Large intestine (tissue), 12 donors: ENCODE data around the gene AGAP4. TPM values are rescaled to one million over a fixed set of nuclear protein-coding genes. Genes with fewer than 3 reads are reported as not detected.
"Not testable (repeated sequence)": the region's sequence is repeated elsewhere in the genome, so short reads cannot be mapped to it uniquely, and the experiment has no call there.

ENCODE experiments used
- DNase-seq, 2 donors: peaks; one replicate each; pipeline versions ENCODE4 v3.0.0 to v3.0.0-alpha.2; 2013
- H3K27ac ChIP-seq: one replicate; pipeline ENCODE4 v1.5.1; 2013; ENCODE audit warnings: low read length
- H3K27me3 ChIP-seq: 2 replicates; pipeline ENCODE4 v1.6.1; 2013; ENCODE audit warnings: low read length; ENCODE audit not compliant: control insufficient read depth, insufficient read depth
- H3K36me3 ChIP-seq: 2 replicates; pipeline ENCODE4 v1.6.1; 2013; ENCODE audit warnings: low read length; ENCODE audit not compliant: control insufficient read depth, insufficient read depth
- H3K4me1 ChIP-seq: one replicate; pipeline ENCODE4 v1.6.1; 2013; ENCODE audit warnings: low read length; ENCODE audit not compliant: control insufficient read depth, insufficient read depth
- H3K4me3 ChIP-seq: one replicate; pipeline ENCODE4 v1.5.1; 2013; ENCODE audit warnings: low read length
- H3K9me3 ChIP-seq: one replicate; pipeline ENCODE4 v1.6.1; 2013; ENCODE audit warnings: mild to moderate bottlenecking, low read depth, low read length, moderate library complexity; ENCODE audit not compliant: control insufficient read depth
- WGBS: methylation state at CpG from one replicate; pipeline ENCODE4 v1.1.5; 2013; ENCODE audit warnings: low lambda C conversion rate; ENCODE audit not compliant: insufficient coverage; 5-methylcytosine and 5-hydroxymethylcytosine counted together
- long read RNA-seq, 11 donors: transcript quantifications; one replicate each; lab custom pipeline, GENCODE V29; 2026
- polyA plus RNA-seq: library from polyadenylated mRNA; unstranded; fragments of 120-200 nt; gene quantifications from one replicate; pipeline ENCODE4 v1.2.1, GENCODE V29; 2013

AGAP4 gene
- polyA plus RNA-seq = 38.1 TPM
- long read RNA-seq, donor 1 = 0 reads
- long read RNA-seq, donor 2 = 0 reads
- long read RNA-seq, donor 3 = 0 reads
- long read RNA-seq, donor 4 = 0 reads
- long read RNA-seq, donor 5 = 0 reads
- long read RNA-seq, donor 6 = 0 reads
- long read RNA-seq, donor 7 = 0 reads
- long read RNA-seq, donor 8, partial matches to known transcripts = 5 of 5 reads
- long read RNA-seq, donor 8, other reads (novel, unspliced or antisense) = 0 of 5 reads
- long read RNA-seq, donor 9 = 0 reads
- long read RNA-seq, donor 10, partial matches to known transcripts = 16 of 61 reads
- long read RNA-seq, donor 10, other reads (novel, unspliced or antisense) = 45 of 61 reads
- long read RNA-seq, donor 11 = 0 reads

DNA sequence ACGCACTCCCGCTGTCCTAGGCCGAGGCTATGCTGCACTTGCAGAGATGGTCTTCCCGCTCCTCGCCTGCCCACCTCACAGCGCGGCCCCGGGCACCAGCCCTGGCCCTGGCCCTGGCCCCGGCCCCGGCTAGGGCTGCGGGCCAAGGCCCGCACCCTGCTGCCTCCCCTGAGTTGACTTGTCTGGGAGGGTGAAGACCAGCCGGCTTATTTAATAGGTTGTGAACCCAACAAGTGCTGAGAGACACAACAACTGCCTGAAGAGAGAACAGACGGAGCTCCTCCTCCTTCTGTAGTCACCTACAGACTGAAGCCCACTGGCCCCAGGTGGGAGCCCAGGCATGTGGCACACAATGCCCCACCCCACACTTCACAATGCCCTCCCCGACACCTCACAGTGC, at the start of gene AGAP4:
TSS of gene AGAP4 (minus strand) at position 101 of the 400 bp plus-strand sequence. CDS start 153 bp downstream, outside the sequence.
- not testable (repeated sequence) for H3K4me1 ChIP-seq, H3K36me3 ChIP-seq, H3K9me3 ChIP-seq, H3K27ac ChIP-seq, H3K27me3 ChIP-seq, DNase-seq, H3K4me3 ChIP-seq
- no CpG with 5 or more reads among the region's 15 CpGs for WGBS

GRCh38 chr10:45890721-45891120, 43.4 kb upstream of the AGAP4 start:
- no CpG with 5 or more reads among the region's 4 CpGs for WGBS
- not testable (repeated sequence) for H3K27ac ChIP-seq, H3K36me3 ChIP-seq

GRCh38 chr10:45889539-45890230, 42.4 kb upstream of the AGAP4 start:
- H3K36me3 ChIP-seq, H3K4me1 ChIP-seq, H3K4me3 ChIP-seq, H3K27me3 ChIP-seq, H3K9me3 ChIP-seq, H3K27ac ChIP-seq, DNase-seq: not testable (repeated sequence)
- WGBS = no CpG with 5 or more reads among the region's 1 CpG

More at GRCh38 chr10:45890721-45891120, 43.4 kb upstream of the AGAP4 start:
- H3K4me3 ChIP-seq, DNase-seq, H3K27me3 ChIP-seq, H3K4me1 ChIP-seq, H3K9me3 ChIP-seq: not testable (repeated sequence)

GRCh38 chr10:45882880-45883279, 35.6 kb upstream of the AGAP4 start:
- H3K9me3 ChIP-seq, H3K27me3 ChIP-seq, DNase-seq, H3K4me3 ChIP-seq, H3K27ac ChIP-seq, H3K36me3 ChIP-seq, H3K4me1 ChIP-seq: not testable (repeated sequence)
- WGBS = no CpG with 5 or more reads among the region's 2 CpGs

DNA sequence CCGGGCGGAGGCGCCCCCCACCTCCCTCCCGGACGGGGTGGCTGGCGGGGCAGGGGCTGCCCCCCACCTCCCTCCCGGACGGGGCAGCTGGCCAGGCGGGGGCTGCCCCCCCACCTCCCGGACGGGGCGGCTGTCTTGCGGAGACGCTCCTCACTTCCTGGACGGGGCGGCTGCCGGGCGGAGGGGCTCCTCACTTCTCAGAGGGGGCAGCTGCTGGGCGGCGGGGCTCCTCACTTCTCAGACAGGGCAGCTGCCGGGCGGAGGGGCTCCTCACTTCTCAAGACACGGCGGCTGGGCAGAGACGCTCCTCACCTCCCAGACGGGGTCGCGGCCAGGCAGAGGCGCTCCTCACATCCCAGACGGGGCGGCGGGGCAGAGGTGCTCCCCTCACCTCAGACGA, 18.1 kb upstream of the AGAP4 start:
- H3K27ac ChIP-seq, H3K4me1 ChIP-seq, H3K36me3 ChIP-seq, H3K4me3 ChIP-seq, H3K27me3 ChIP-seq, H3K9me3 ChIP-seq, DNase-seq: not testable (repeated sequence)
- no CpG with 5 or more reads among the region's 33 CpGs for WGBS

- not testable (repeated sequence) for H3K4me1 ChIP-seq, DNase-seq, H3K36me3 ChIP-seq, H3K9me3 ChIP-seq, H3K4me3 ChIP-seq, H3K27ac ChIP-seq, H3K27me3 ChIP-seq
- WGBS = no CpG with 5 or more reads among the region's 3 CpGs
These were observed 17.0 kb upstream of the AGAP4 start for GRCh38 chr10:45864264-45864663.

- no CpG with 5 or more reads among the region's 2 CpGs for WGBS
- H3K4me1 ChIP-seq, DNase-seq, H3K9me3 ChIP-seq, H3K27ac ChIP-seq, H3K36me3 ChIP-seq, H3K4me3 ChIP-seq, H3K27me3 ChIP-seq: not testable (repeated sequence)
These were observed 16.3 kb upstream of the AGAP4 start for GRCh38 chr10:45863632-45864031.

DNA sequence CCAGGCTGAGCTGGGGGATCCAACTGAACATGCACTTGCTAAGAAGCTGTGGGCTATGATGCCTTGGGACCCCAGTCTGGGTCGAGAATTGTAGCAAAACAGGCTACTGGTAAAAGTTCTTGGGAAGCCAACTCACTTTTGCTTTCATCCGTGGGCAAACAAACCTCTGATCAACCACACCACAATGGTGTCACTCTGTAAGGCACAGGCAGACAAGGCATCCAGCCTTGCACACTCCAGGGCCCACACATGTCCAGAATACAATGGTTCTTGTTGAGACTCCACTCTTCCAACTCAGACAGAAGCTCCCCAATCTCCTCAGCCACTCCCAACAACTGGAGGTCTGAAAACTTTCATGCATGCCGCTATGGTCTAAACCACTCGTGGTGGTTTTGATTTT, 10.6 kb upstream of the AGAP4 start:
- H3K36me3 ChIP-seq, H3K4me3 ChIP-seq, H3K27ac ChIP-seq, H3K9me3 ChIP-seq, H3K27me3 ChIP-seq, DNase-seq, H3K4me1 ChIP-seq: not testable (repeated sequence)
- WGBS = no CpG with 5 or more reads among the region's 4 CpGs

DNA sequence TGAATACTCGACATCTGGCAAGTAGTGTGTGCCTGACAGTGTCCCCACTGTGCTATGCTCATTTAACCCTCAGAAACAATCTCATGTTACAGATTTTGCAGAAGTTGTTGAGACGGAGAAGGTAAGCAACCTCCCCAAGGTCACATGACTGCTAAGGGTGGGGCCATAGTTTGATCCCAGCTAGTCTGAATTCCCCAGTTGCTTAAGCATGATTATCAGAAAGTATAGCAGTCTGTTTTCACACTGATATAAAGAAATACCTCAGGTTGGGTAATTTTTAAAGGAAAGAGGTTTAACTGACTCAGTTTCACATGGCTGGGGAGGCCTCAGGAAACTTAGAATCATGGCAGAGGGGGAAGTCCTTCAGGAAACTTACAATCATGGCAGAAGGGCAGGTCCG, 1.2 kb upstream of the AGAP4 start:
- not testable (repeated sequence) for H3K4me3 ChIP-seq, H3K36me3 ChIP-seq, H3K4me1 ChIP-seq, H3K27ac ChIP-seq, H3K27me3 ChIP-seq, H3K9me3 ChIP-seq, DNase-seq
- WGBS = no CpG with 5 or more reads among the region's 3 CpGs

DNA sequence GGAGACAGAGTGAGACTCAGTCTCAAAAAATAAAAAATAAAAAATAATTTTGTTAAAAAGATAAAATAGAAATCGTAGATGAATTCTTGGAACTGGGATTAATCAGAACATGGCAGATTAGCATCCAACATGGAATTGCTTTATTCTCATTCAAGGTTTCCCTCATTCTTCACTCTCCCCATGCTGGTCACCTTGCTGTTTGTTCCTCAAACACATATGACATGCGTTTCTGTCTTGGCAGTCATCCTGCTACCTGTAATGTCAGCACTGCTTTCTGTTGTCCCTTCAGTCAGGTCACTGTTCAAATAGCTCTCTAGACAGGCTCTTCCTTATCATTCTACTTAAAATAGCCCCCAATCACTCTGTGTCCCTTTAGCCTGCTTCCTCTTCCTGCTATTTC, 24.4 kb downstream of the AGAP4 start:
- not testable (repeated sequence) for DNase-seq, H3K4me1 ChIP-seq, H3K4me3 ChIP-seq, H3K9me3 ChIP-seq, H3K36me3 ChIP-seq, H3K27me3 ChIP-seq, H3K27ac ChIP-seq
- no CpG with 5 or more reads among the region's 2 CpGs for WGBS
